Measurements from ENCODE around the gene UGT3A1. TPM values are rescaled to one million over a fixed set of nuclear protein-coding genes. Genes with fewer than 3 reads are reported as not detected.

Gene UGT3A1
- total RNA-seq, 1 experiment from 2014 or later: not detected

- no peak overlapping the region for H3K27ac ChIP-seq
- no peaks in the 10 kb centered on the region for H3K27me3 ChIP-seq (replicated peaks)
- no peak overlapping the region for H3K4me3 ChIP-seq
- no peak for DNase-seq (ENCODE audit: low read depth in 1 of 2, low spot score in 2 of 2)
- peaks cover 4% of the 10 kb centered on the region; the same call in 1 of the 2 replicates for H3K9me3 ChIP-seq (replicated peaks)
- peaks cover 38% of the 10 kb centered on the region for H3K4me1 ChIP-seq (replicated peaks)
- H3K36me3 ChIP-seq: no peaks in the 10 kb centered on the region
Measured at GRCh38 chr5:35921930-35922329, 69.3 kb downstream of the UGT3A1 start.

GRCh38 chr5:35920890-35921289 is 70.3 kb downstream of the UGT3A1 start:
- Histone ChIP-seq H3K27ac (no peak overlapping the region), H3K36me3 (no peaks in the 10 kb centered on the region), H3K4me1 (replicated peaks) (peaks cover 34% of the 10 kb centered on the region), H3K9me3 (replicated peaks) (peaks cover 4% of the 10 kb centered on the region; the same call in 1 of the 2 replicates), H3K4me3 (no peak overlapping the region), H3K27me3 (replicated peaks) (no peaks in the 10 kb centered on the region)
- DNase-seq (ENCODE audit: low read depth in 1 of 2, low spot score in 2 of 2): no peak

- Histone ChIP-seq H3K27me3 (replicated peaks) (no peaks in the 10 kb centered on the region), H3K9me3 (replicated peaks) (peaks cover 4% of the 10 kb centered on the region; the same call in 1 of the 2 replicates), H3K4me1 (replicated peaks) (peaks cover 23% of the 10 kb centered on the region), H3K36me3 (no peaks in the 10 kb centered on the region), H3K4me3 (no peak overlapping the region), H3K27ac (peak overlapping the region; percentile 47)
- peak; percentile 59 to 75 for DNase-seq (ENCODE audit: low read depth in 1 of 2, low spot score in 2 of 2)
Measured at GRCh38 chr5:35919191-35919590, 72.0 kb downstream of the UGT3A1 start.

- H3K9me3 ChIP-seq (replicated peaks): no peaks in the 10 kb centered on the region
- no peaks in the 10 kb centered on the region for H3K27me3 ChIP-seq (replicated peaks)
- no peak for DNase-seq (ENCODE audit: low read depth in 1 of 2, low spot score in 2 of 2)
- no peaks in the 10 kb centered on the region for H3K36me3 ChIP-seq
- no peaks in the 10 kb centered on the region for H3K4me1 ChIP-seq (replicated peaks)
- no peak overlapping the region for H3K4me3 ChIP-seq
- H3K27ac ChIP-seq: no peak overlapping the region
Measured at GRCh38 chr5:35908814-35909213, 82.4 kb downstream of the UGT3A1 start.

- Histone ChIP-seq H3K4me1 (replicated peaks) (no peaks in the 10 kb centered on the region), H3K27ac (no peak overlapping the region), H3K36me3 (no peaks in the 10 kb centered on the region), H3K9me3 (replicated peaks) (no peaks in the 10 kb centered on the region), H3K4me3 (no peak overlapping the region), H3K27me3 (replicated peaks) (no peaks in the 10 kb centered on the region)
- DNase-seq (ENCODE audit: low read depth in 1 of 2, low spot score in 2 of 2): no peak
Measured at GRCh38 chr5:35908228-35908627, 83.0 kb downstream of the UGT3A1 start.

- no peaks in the 10 kb centered on the region for H3K4me1 ChIP-seq (replicated peaks)
Measured at GRCh38 chr5:35904443-35905132, 86.6 kb downstream of the UGT3A1 start.

GRCh38 chr5:35903631-35904203 is 87.5 kb downstream of the UGT3A1 start:
- DNase-seq (ENCODE audit: low read depth in 1 of 2, low spot score in 2 of 2): no peak
- Histone ChIP-seq H3K4me1 (replicated peaks) (no peaks in the 10 kb centered on the region), H3K9me3 (replicated peaks) (no peaks in the 10 kb centered on the region), H3K4me3 (no peak overlapping the region), H3K27ac (no peak overlapping the region), H3K36me3 (no peaks in the 10 kb centered on the region), H3K27me3 (replicated peaks) (no peaks in the 10 kb centered on the region)

More at GRCh38 chr5:35904443-35905132, 86.6 kb downstream of the UGT3A1 start:
- H3K4me3 ChIP-seq: no peak overlapping the region
- H3K27ac ChIP-seq: no peak overlapping the region
- no peak for DNase-seq (ENCODE audit: low read depth in 1 of 2, low spot score in 2 of 2)
- no peaks in the 10 kb centered on the region for H3K9me3 ChIP-seq (replicated peaks)
- H3K36me3 ChIP-seq: no peaks in the 10 kb centered on the region
- no peaks in the 10 kb centered on the region for H3K27me3 ChIP-seq (replicated peaks)

- Histone ChIP-seq H3K36me3 (no peaks in the 10 kb centered on the region), H3K4me1 (replicated peaks) (no peaks in the 10 kb centered on the region), H3K27ac (no peak overlapping the region), H3K9me3 (replicated peaks) (no peaks in the 10 kb centered on the region), H3K4me3 (no peak overlapping the region), H3K27me3 (replicated peaks) (no peaks in the 10 kb centered on the region)
- no peak for DNase-seq (ENCODE audit: low read depth in 1 of 2, low spot score in 2 of 2)
Measured at GRCh38 chr5:35902046-35902672, 89.0 kb downstream of the UGT3A1 start.

Other genes starting within 250 kb of the UGT3A1 start
- 86.6 and 90.1 TPM in 2 replicates for gene IL7R, start 134.5 kb downstream of the UGT3A1 start, total RNA-seq (2014; rRNA removed; shearing (Covaris generic))
- 0.47 TPM in 1 of 2 replicates, not detected in the other for gene CAPSL, start 52.8 kb downstream of the UGT3A1 start, total RNA-seq (2014; rRNA removed; shearing (Covaris generic))
- gene UGT3A2, start 75.5 kb upstream of the UGT3A1 start, total RNA-seq (2014; rRNA removed; shearing (Covaris generic)): not detected in 2 replicates
- gene LMBRD2, start 160.5 kb upstream of the UGT3A1 start, total RNA-seq (2014; rRNA removed; shearing (Covaris generic)): 15.3 and 21.1 TPM in 2 replicates
- 51.7 and 73.5 TPM in 2 replicates for gene SKP2, start 160.7 kb upstream of the UGT3A1 start, total RNA-seq (2014; rRNA removed; shearing (Covaris generic))